ENCODE results near the gene ZDHHC3.
"Not testable (repeated sequence)": the region's sequence is repeated elsewhere in the genome, so short reads cannot be mapped to it uniquely, and the experiment has no call there.

Gene ZDHHC3

GRCh38 chr3:44963571-44964325 is 12.2 kb downstream of the ZDHHC3 start:
- no peak for DNase-seq

GRCh38 chr3:44962621-44963393 is 13.2 kb downstream of the ZDHHC3 start:
- no peak for DNase-seq

- DNase-seq: no peak
These were observed 14.1 kb downstream of the ZDHHC3 start for GRCh38 chr3:44961888-44962287.

DNA sequence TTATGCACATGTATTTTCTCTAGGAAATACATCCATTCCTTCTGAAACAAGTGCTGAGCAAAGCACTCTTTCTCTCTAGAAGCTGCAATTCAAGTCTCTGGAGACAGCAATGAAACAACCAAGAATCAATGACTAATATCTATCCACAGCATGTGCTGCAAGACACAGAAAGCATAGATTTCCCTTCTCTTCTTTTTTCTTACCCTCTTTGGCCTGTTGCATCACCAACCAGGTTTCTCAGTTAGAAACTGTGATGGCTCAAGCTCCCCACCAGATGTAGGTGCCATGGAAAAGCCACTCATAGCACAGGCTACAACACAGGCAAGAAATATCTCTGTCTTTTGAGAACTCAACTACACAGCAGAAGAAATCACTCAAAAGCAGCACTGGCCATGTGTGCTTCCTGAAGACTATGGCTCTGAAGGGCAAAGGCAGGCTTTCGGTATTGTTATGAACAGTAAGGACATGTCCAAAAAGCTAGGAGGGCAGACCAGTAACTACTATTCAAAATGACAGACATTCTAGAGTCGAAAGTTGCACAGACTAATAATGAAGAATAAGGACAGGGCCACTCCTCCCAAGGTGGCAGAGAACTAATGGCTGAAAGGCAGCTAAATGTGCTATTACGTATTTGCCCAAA is 15.5 kb downstream of the ZDHHC3 start:
- no peak for DNase-seq

DNA sequence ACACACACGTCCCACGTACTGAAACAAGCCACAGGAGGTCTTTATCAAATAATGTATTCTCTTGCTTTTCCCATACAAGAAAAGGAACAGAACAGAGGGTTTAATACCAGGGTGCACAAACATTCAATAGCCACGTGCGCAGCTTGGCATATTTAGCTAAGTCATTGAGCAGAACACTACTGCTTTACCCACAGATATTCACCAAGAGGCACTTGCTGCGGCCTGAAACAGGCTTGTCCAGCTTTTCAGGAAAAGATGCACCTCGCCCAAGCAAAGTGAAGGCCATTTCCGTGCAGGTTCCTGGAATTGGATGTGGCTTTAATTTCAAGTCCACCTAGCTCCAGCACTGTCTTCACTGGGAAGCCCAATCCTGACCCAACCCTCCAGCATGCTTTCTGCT is 17.6 kb downstream of the ZDHHC3 start:
- DNase-seq: no peak

DNA sequence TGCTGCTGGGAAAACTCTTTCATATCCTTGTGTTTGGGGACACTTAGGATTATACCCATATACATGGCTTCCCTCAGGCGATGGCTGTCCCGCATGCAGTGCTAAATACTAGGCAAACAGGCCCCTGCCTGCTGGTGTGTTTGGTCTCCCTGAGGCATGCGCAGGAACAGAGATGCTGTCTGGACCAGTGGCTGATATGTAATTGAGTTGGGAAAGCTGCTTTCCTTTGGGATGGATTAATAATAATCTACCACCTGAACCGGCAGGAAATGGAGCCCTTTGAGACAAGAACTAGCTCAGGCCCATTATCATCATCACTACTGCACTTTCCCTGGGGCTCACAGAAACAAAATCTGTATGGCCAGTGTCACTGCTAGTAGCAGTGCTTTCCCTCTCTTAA is 18.0 kb downstream of the ZDHHC3 start:
- DNase-seq: no peak

- no peak for DNase-seq
These were observed 20.1 kb downstream of the ZDHHC3 start for GRCh38 chr3:44955917-44956316.

DNA sequence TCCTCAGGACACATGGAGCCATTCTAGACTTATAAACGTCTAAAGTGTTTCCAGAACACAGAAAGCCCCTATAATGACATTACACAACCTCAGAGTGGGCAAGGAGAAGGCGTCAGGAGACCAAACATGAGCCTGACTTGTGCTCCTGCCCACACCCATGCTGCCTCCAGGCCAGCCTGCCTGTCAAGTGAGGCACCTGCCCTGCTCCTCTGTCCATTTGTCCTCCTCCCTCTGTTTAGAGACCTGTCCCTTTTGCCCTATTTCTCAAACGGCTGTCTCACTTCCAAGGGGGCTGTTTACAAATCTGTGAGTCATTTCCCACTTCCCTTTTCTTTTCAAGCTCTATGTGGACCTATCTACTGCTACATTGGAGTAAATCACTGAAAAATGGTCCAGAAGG is 21.0 kb downstream of the ZDHHC3 start:
- DNase-seq: no peak

GRCh38 chr3:44954304-44954703 is 21.7 kb downstream of the ZDHHC3 start:
- DNase-seq: no peak

GRCh38 chr3:44952689-44953088 is 23.3 kb downstream of the ZDHHC3 start:
- no peak for DNase-seq

DNA sequence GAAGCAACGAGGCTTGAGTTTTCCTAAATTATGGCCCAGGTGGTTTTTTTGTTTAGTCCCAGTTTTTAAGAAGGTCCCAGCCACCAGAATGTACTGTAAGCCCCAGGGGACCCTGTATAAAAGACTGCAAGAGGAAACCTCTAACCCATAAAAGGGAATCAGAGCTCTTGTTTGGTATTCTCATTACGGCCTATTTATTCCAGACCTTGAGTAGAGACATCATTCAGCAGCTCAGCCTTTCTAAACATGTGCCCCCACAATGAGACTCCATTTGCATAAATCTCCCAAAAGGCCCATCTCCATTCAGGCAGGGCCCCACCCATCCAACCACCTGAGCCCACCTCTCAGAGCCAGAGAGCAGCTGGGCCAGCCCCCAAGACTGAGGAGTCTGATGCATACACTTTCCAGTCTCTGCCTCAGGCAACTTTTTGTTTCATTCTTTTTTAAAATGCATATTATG is 25.7 kb downstream of the ZDHHC3 start:
- no peak for DNase-seq

GRCh38 chr3:44949770-44950169 is 26.2 kb downstream of the ZDHHC3 start:
- not testable (repeated sequence) for DNase-seq

DNA sequence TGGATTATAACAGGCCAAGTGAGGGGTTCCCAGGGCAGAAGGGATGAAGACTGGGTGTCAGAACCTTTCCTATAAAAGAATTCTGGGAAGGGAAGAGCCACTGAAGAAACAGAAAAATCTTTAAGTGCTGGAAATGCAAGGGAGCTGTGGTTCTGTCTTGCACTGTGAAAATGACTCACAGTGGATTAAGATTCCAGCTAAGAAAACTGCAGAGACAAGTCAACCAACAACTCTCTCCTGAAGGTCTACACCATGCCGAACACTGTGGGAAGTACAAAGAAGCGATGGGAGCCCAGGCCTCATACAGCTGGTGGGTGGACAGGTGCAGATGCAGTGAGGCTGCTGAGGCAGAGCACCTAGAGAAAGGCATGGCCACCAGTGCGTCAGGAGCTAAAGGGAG is 27.7 kb downstream of the ZDHHC3 start:
- DNase-seq: no peak

DNA sequence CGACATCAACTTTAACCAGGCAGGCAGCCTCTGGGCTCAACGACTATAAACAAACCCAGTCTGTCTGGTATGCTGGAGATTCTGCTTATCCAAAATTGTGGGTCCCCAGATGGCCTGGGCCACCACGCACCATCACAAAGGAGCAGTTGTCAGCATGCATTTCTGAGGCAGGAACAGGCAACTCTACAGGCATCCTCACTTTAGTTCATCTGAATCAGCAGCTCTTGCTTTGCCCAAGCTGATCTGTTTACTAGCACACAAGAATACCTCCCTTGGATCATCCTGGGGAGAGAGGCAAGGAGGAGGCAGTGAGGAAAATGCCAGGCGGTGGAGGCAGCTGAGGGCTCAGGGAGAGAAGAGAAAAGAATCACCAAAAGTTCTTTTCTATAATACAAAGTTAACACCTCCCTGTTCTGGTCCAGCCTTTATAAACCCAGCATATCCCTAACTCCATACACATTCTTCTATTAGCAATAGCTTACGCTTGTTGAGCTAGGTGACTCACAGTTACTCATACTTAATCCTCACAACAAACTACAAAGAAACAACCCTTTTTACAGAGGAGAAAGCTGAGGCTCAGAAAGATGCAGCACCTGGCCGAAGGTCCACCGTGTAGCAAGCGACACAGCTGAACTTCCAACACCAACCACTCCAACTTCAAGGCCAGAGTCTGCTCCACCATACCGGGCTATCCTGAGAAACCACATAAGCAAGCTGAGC is 33.6 kb downstream of the ZDHHC3 start:
- DNase-seq: no peak

DNA sequence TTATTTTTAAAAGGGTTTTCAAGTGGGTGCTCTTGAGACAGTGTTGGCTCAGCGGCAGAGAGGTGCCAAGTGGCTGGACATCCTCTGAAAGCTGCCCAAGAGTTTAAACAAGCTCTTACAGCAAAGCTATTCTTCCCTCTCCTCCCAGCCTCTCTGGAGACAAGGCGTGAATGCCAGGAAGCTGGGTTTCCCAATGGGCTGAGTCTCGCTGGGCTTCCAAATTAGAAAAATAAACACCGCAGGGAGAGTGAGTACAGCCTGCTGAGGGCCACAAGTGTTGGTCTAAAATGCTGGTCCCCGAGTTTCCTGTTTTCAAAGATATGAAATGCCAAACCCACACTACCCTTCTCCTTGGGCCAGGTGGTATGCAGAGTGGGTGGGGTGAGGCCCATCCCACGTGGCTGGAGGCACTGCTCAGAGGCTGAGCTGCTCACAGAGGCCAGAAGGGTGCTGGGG is 36.4 kb downstream of the ZDHHC3 start:
- no peak for DNase-seq

GRCh38 chr3:44932986-44933944 is 42.7 kb downstream of the ZDHHC3 start:
- DNase-seq: no peak

GRCh38 chr3:44932271-44932670 is 43.7 kb downstream of the ZDHHC3 start:
- no peak for DNase-seq

DNA sequence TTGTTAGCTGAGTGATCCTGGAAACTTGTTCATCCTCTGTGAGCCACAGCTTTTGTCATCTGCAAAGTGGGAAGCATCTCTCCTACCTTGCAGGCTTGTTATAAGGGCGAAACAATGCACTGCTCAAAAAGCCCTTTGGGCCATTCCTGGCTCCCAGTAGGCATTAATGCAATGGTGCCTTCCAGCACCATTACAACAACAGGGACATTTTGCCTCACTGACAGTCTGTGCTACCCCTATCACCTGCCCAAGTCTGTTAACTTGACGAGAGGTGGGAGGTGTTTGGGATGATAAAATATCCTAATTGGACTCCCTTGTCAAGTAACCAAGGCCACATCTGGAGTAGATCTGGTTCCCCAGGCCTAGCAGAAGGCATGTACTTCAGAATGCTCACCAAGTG is 44.2 kb downstream of the ZDHHC3 start:
- no peak for DNase-seq

- no peak for DNase-seq
These were observed 45.1 kb downstream of the ZDHHC3 start for GRCh38 chr3:44930911-44931310.

GRCh38 chr3:44929782-44930181 is 46.2 kb downstream of the ZDHHC3 start:
- no peak for DNase-seq

DNA sequence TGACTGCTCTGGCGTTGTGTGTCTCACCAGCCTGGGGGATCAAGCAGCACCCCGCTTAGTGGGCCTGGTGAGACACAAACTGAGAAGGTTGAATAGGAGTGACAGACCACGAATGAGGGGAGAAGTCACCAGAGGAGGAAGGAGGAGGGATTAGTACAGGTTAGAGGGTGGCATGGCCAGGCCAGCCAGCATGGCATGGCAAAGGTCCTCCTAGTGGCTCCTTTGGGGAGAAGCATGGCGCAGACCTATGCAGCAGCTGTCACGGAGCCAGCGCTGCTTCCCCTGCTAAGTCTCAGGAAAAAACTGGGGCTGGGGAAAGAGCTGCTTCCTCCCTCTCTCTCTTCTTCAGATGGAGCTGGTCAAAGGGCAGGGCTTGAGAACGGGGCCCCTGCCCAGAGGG is 48.6 kb downstream of the ZDHHC3 start:
- DNase-seq: no peak

GRCh38 chr3:44926921-44927320 is 49.1 kb downstream of the ZDHHC3 start:
- DNase-seq: no peak

Measured in NCI-H2107 (cell line).